GM19455 (cell line): ENCODE data around the gene PGAP6.
A peak's percentile ranks its signal among the peaks of the same experiment; 100 is the strongest.
"Not testable (repeated sequence)": the region's sequence is repeated elsewhere in the genome, so short reads cannot be mapped to it uniquely, and the experiment has no call there.

Experiments
- ATAC-seq: cut with Tn5 transposase; IDR thresholded peaks from one replicate; pipeline ENCODE4 v1.9.1; 2021; ENCODE audit not compliant: unreplicated experiment

PGAP6 gene

GRCh38 chr16:351804-352520 is 29.8 kb downstream of the PGAP6 start:
- peak; percentile 30 for ATAC-seq

- ATAC-seq, result no peak
Measured at GRCh38 chr16:350203-350602, 31.6 kb downstream of the PGAP6 start.

- no peak for ATAC-seq
Measured at GRCh38 chr16:349211-349610, 32.6 kb downstream of the PGAP6 start.

- ATAC-seq, result not testable (repeated sequence)
Measured at GRCh38 chr16:348495-348894, 33.3 kb downstream of the PGAP6 start.

DNA sequence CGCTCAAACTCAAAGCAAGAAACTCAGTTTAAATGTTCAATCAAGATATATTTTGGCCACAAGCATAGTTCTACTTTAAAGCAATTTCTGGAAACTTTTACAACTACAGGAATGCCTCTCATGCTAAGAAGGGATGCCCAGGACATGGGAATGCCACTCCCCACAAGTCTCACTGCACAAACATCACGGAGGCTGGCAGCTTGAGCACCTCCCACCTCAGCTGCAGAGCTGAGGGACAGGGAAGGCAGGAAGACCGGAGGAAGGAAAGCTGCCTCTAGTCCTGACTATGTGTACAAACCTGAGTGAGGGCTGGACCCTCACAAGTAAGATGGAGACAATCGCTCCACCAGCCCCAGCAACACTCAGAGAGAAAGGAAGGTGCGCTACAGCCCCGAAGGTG is 34.6 kb downstream of the PGAP6 start:
- no peak for ATAC-seq

DNA sequence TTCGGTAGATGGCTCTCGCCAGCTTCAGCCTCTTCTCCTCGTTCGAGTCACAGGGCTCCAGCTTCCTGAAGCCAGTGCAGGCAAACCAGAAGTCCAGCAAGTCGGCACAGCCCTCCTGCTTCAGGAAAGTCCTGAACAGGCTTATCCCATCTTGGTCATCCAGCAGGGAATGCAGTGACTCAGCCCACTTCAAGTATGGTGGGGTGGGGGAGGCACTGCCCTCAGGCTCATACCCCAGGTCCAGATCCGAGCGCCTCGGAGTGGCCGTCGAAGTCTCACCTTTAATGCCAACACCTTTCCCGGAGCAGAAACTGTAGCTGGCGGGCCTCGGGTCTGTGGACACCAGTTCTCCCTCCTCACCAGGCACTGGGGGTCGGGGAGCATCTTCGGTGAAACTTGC is 35.2 kb downstream of the PGAP6 start:
- ATAC-seq, result no peak

DNA sequence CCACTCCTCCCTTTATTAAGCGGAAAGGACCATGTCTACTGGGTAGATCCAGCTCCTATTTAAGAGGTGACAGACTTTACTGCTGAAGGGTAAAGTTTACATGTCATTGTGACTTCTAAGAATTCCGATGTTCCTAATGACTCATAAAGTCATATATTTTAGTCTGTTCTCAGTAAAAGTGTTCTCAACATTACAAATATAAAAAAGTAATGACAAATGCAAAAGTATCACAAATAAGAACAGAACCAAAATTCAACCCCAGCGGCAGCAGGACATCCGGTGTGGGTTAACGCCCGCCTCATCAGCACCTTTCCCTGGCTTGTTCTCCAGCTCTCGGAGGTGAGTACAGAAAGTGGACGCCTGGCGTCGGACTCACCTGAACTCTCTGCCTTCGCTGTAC is 36.0 kb downstream of the PGAP6 start:
- no peak for ATAC-seq

DNA sequence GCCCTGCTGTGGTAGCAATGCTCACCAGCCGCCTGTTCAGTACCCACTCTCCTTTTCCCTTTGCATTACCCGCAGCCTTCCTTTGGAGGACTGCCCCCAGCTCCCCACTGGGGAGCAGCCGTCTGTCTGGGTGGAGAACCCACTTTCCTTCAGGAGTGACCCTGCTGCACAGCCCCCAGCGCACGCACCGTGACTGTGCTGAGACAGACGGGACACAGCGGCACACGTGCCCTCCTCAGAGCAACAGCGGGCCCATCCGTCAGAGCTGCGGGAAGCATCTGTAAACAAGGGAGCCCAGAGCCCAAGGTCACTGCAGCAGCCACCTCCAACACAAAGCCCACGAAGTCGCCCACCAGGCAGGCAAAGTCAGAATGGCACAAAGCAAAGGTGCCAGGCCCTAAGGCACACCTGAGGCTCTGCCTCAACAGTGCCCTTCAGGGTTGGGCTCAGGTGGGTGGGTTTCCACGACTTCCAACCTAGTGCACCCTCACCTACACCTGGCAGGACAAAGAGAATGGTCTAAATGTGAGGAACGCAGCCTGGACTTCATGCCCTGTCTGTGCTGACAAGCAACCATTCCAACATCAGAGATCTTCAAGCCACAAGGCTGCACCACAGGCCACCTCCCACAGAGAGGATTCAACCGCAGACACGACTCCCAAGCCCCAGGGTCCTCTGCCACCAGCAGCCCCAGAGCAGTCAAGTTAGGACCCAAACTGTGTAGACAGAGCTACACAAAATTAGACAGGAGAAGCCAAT is 39.1 kb downstream of the PGAP6 start:
- no peak for ATAC-seq

DNA sequence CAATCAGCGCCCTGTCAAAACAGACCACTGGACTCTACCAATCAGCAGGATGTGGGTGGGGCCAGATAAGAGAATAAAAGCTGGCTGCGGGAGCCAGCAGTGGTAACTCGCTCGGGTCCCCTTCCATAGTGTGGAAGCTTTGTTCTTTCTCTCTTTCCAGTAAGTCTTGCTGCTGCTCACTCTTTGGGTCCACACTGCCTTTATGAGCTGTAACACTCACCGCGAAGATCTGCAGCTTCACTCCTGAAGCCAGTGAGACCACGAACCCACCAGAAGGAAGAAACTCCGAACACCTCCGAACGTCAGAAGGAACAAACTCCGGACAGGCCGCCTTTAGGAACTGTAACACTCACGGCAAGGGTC is 39.8 kb downstream of the PGAP6 start:
- not testable (repeated sequence) for ATAC-seq

GRCh38 chr16:341095-341973 is 40.4 kb downstream of the PGAP6 start:
- ATAC-seq, result not testable (repeated sequence)

DNA sequence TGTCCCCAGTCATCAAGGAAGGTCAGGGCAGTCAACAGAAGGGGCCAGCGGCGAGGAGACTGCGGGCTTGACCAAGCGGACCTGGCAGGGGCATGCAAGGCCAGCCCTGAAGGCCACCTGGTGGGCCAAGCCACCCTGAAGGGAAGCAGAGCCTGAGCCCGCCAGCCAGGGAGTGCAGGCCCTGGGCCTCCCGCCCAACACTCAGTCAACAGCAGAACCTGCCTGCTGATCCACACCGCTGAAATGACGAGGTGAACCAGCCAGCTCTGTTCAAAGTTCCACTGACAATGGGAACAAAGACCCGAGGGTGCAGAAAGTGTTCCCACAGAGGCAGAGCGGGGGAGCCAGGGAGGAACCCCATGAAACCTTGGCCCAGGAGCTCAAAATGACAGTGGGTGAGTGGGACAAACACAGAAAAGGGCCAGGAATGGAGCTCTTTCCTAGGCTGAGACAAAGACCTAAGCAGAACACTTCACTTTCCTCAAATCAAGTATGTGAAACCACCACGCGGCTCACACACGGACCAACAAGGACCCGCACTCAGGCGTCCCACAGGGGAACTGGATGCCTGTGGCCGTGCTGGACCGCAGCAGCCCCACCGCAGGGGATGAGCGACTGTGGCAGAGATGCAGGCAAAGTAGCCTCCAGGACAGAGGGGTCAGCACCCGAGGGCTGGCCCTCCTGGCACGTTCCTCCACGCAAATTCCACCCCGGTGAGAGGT is 41.2 kb downstream of the PGAP6 start:
- ATAC-seq, result no peak

DNA sequence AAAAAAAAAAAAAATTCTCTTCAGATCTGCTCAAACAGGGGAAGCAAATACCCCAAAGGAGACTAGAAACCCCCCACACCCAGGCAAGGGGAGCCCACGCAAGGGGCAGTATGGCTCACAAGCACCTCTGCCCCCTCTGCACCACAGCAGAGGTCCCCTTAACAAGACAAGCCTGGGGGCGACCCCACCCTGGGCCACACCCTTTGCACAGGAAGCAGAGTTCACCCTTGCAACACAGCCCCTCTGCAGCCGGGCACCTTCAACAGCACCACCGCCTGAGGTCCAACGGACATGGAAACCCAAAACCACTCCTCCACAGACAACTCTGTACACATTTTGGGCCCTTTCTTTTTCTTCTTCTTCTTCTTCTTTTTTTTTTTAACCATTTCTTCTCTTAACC is 42.1 kb downstream of the PGAP6 start:
- ATAC-seq, result no peak

DNA sequence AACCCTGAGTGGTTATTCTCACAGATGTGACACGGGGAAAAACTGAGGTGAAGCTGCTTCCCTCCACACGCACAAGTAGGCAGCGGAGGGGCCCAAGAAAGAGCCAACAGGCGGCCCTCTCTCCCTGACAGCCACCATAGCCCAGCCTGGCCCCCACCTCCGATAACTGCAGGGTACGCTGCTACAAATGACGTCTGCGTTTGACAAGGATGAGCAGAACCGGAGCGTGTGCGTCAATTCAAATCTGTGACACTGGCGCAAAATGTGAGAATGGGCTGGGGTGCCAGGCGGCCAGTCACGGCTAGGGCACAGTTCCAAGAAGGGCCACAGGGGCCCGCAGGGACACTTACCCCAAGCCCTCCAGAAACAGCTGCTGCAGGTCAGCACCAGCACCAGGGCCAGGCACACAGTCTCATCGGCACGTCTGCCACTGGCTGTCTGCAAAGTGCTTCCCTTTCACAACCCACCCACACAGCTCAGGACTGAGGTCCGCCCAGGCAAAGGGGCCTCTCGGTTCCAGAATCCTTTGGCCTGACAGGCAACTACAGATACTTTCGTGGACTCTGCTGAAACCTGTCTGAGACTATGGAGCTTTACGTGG is 43.7 kb downstream of the PGAP6 start:
- no peak for ATAC-seq

GRCh38 chr16:337437-337836 is 44.3 kb downstream of the PGAP6 start:
- no peak for ATAC-seq

GRCh38 chr16:336269-336668 is 45.5 kb downstream of the PGAP6 start:
- no peak for ATAC-seq

GRCh38 chr16:334861-335632 is 46.7 kb downstream of the PGAP6 start:
- ATAC-seq, result not testable (repeated sequence)

GRCh38 chr16:334164-334832 is 47.5 kb downstream of the PGAP6 start:
- ATAC-seq, result not testable (repeated sequence)

- ATAC-seq, result no peak
Measured at GRCh38 chr16:333406-334094, 48.2 kb downstream of the PGAP6 start.
